Loucy (cell line): ENCODE data around the gene UBR4.

Experiments used
- CTCF ChIP-seq: fragments of 200-600 bp; sonication (generic); conservative IDR thresholded peaks from 2 replicates; pipeline ENCODE4 v1.5.1; 2014; ENCODE audit warnings: mild to moderate bottlenecking, antibody characterized with exemption, low read length
- EZH2phosphoT487 ChIP-seq: fragments of 200-600 bp; IDR thresholded peaks from 2 replicates; pipeline ENCODE4 v1.6.1; 2018; ENCODE audit warnings: antibody characterized with exemption, mild to moderate bottlenecking, moderate library complexity, borderline replicate concordance

GRCh38 chr1:19189270-19189669, 20.8 kb downstream of the UBR4 start:
- TF ChIP-seq CTCF (no peak), EZH2phosphoT487 (no peak)
